Left colon (tissue), 2 donors: Measurements from ENCODE around the gene INKA1. TPM values are rescaled to one million over a fixed set of nuclear protein-coding genes. Genes with fewer than 3 reads are reported as not detected.

Source experiments
- ATAC-seq: fragments of 200-7000 bp; cut with Tn5 transposase; one replicate; pipeline ENCODE4 v1.9.1; 2020; ENCODE audit warnings: mild to moderate bottlenecking, moderate library complexity
- DNase-seq, 2 donors: peaks; one replicate each; pipeline ENCODE4 v3.0.0-alpha.2; 2020
- intact Hi-C, 2 donors: fragments of 100-400 bp; cut with DNase I in 1 of 2; cut with micrococcal nuclease in 1 of 2; formaldehyde crosslinking; loops; one replicate each; pipeline versions ENCODE4 v1.11.2 to v1.14.0; 2022; cut with DNase I, micrococcal nuclease
- total RNA-seq, 2 donors: library from RNA; stranded (reverse); fragmentation: NEBNext Ultra II Directional; extraction: Animal tissue kit (Norgen Biotek cat#: 25700); gene quantifications; one replicate each; pipeline ENCODE4 v1.2.1, GENCODE V29; 2021
- donor health status: DM: no; HTN: no; CAD: no.
- donor health status: DM: yes; HTN: yes; CAD: no.

The INKA1 gene
- total RNA-seq, 2 donors from 2014 or later: 0.27 to 2.0 TPM

- intact Hi-C loops: no loop called here
- peak; percentile 60 for ATAC-seq
- DNase-seq: peak in 1 of 2 donors; percentile 55
These were observed 17.3 kb upstream of the INKA1 start for GRCh38 chr3:49785565-49786356.

GRCh38 chr3:49786357-49787181 is 16.5 kb upstream of the INKA1 start, which contains the start of gene IP6K1:
IP6K1 (minus strand) TSS chr3:49786542; CDS start chr3:49748040, 38,502 bp downstream.
- intact Hi-C loops: no loop called here
- DNase-seq (peak; percentile 100), ATAC-seq (peak; percentile 98)

- intact Hi-C loops: no loop called here
- DNase-seq (no peak), ATAC-seq (no peak)
These were observed 15.9 kb upstream of the INKA1 start for GRCh38 chr3:49787182-49787464.

- intact Hi-C loops: no loop called here
- ATAC-seq: no peak
- no peak for DNase-seq
These were observed 15.5 kb upstream of the INKA1 start for GRCh38 chr3:49787536-49787935.

GRCh38 chr3:49788056-49788455 is 15.0 kb upstream of the INKA1 start:
- DNase-seq (no peak), ATAC-seq (no peak)
- intact Hi-C loops: no loop called here

- intact Hi-C loops: no loop called here
- DNase-seq: no peak
- no peak for ATAC-seq
These were observed 12.2 kb upstream of the INKA1 start for GRCh38 chr3:49790626-49791411.

GRCh38 chr3:49791571-49791970 is 11.5 kb upstream of the INKA1 start:
- ATAC-seq: no peak
- DNase-seq: no peak
- intact Hi-C loops: no loop called here

- ATAC-seq (no peak), DNase-seq (no peak)
- intact Hi-C loops: no loop called here
These were observed 10.5 kb upstream of the INKA1 start for GRCh38 chr3:49792371-49793150.

- intact Hi-C loops: no loop called here
- no peak for DNase-seq
- no peak for ATAC-seq
These were observed 9.5 kb upstream of the INKA1 start for GRCh38 chr3:49793486-49794085.

- no peak for ATAC-seq
- DNase-seq: no peak
- intact Hi-C loops: no loop called here
These were observed 8.6 kb upstream of the INKA1 start for GRCh38 chr3:49794431-49794830.

- intact Hi-C loops: no loop called here
- DNase-seq: no peak
- ATAC-seq: no peak
These were observed 7.8 kb upstream of the INKA1 start for GRCh38 chr3:49794926-49795905.

GRCh38 chr3:49799105-49799504 is 4.0 kb upstream of the INKA1 start:
- intact Hi-C loops: no loop called here
- DNase-seq: no peak
- no peak for ATAC-seq

- intact Hi-C loops: loop anchor here in 1 of 2 donors (5.0 to 10.0 kb wide), 2 partner anchors 43 to 105 kb away; partner anchors contain the start of gene MST1R
- DNase-seq (no peak), ATAC-seq (no peak)
These were observed 3.3 kb upstream of the INKA1 start, which contains the start of gene CDHR4 for GRCh38 chr3:49799761-49800160. CDHR4 (minus strand) TSS chr3:49799873; CDS start chr3:49799812, 61 bp downstream.

- intact Hi-C loops: loop anchor here in 1 of 2 donors (5.0 to 10.0 kb wide), 2 partner anchors 41 to 104 kb away; partner anchors contain the start of gene MST1R
- ATAC-seq: no peak
- DNase-seq: no peak
These were observed 1.9 kb upstream of the INKA1 start for GRCh38 chr3:49801160-49801559.

- peak in 1 of 2 donors; percentile 63 for DNase-seq
These were observed 542 bp downstream of the INKA1 start for GRCh38 chr3:49803465-49804140.

More at GRCh38 chr3:49803465-49804140, 542 bp downstream of the INKA1 start:
- no peak for ATAC-seq
- intact Hi-C loops: loop anchor here in 1 of 2 donors (5.0 to 10.0 kb wide), 2 partner anchors 39 to 101 kb away; partner anchors contain the start of gene MST1R
